ENCODE results near the gene MLLT1.

- TF ChIP-seq EZH2phosphoT487 (IDR thresholded peaks at IDR 0.05; ENCODE audit: insufficient read depth, low read depth) (no peak), EZH2 (IDR thresholded peaks at IDR 0.05; ENCODE audit: insufficient read depth, poor library complexity, severe bottlenecking) (no peak)
Measured at GRCh38 chr19:6215701-6216235, 64.0 kb downstream of the MLLT1 start.

Data from GM23248 (cell line).